A549 treated with RU486 at 1 μM for 4 hours (cell line): ENCODE measurements around the gene P2RY14. TPM values are rescaled to one million over a fixed set of nuclear protein-coding genes. Genes with fewer than 3 reads are reported as not detected.

Source experiments
- total RNA-seq: library from RNA; stranded (reverse); fragments of 200-300 nt; extraction: Qiagen RNA extraction; gene quantifications from 5 replicates; pipeline ENCODE4 v1.2.3, GENCODE V29; 2022; ENCODE audit warnings: low read depth

The P2RY14 gene
- not detected in 5 replicates for total RNA-seq

GRCh38 chr3:151278230-151278629 lies at the start of gene P2RY14:
P2RY14 (minus strand) TSS chr3:151278542; CDS start chr3:151214316, 64,226 bp downstream.

DNA sequence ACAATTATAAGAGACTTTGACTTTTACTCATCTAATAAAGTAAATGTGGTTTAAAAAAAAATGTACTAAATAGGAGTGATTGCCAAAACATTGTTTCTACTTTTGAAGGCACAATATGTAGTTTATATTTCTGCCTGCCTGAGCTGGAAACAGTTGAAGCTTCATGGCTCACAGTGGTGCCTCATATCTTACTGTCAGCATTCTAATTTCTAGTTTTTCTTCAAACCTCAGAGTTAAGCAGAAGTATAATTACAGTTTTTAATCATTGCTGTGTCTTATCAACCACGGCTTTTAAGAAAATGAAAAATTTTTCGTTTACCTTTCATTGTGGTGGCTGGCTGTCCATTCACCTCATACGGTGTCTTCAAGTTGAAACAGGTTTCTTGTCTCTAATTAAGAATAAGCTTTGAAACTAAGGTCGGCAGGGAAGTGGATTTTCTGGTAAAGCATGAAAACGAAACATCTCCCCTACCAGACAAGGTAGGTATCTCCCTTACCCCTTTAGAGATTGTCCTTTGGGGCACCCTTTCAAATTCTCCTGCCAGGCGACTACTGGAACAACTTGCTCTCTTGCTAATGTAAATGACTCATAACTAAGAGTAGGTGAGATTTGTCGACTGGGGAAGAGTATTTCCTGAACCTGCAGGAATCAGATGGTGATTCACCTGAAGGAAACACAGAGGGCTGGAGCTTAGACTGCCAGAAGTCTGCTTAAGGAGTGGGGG lies 38.1 kb upstream of the P2RY14 start, which contains the start of gene GPR87:
Gene GPR87, minus strand, starts transcription at position 554 of the 725 bp plus-strand sequence. CDS start 16,720 bp downstream, outside the sequence.

DNA sequence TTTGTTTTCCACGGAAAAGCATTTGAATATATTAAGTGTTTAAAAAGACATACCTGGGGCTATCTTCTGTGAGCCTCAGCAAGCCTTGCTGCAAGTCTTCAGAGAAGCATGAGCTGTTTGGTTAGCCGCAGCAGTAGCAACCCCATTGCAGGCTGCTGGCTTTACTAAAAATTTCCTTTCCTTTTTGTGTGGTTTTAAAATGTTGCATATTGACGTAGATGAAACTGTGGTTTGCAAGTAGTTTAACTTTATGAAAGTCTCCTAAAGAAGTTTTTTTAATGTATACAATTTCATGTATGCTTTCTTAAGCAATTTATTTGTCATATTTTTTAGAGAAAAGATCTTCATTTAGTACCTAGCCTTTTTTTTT lies 75.3 kb downstream of the P2RY14 start, which contains the start of gene GPR171:
Gene GPR171, minus strand, starts transcription at position 166 of the 370 bp plus-strand sequence. CDS start 3,830 bp downstream, outside the sequence.

Other genes starting within 250 kb of the P2RY14 start
- gene MED12L, start 192.9 kb downstream of the P2RY14 start, total RNA-seq, result 0.25 to 0.87 TPM (median 0.50 TPM) in 5 replicates
- gene GPR171, start 75.3 kb downstream of the P2RY14 start, total RNA-seq, result not detected in 5 replicates
- gene GPR87, start 38.3 kb upstream of the P2RY14 start, total RNA-seq, result 0.94 to 1.9 TPM (median 1.6 TPM) in 5 replicates
- gene P2RY13, start 51.0 kb upstream of the P2RY14 start, total RNA-seq, result not detected in 5 replicates
- not detected in 5 replicates for gene P2RY12, start 106.2 kb upstream of the P2RY14 start, total RNA-seq
- gene IGSF10, start 182.5 kb upstream of the P2RY14 start, total RNA-seq, result 0.49 to 0.82 TPM (median 0.55 TPM) in 5 replicates